ENCODE measurements around the gene LTB. TPM values are rescaled to one million over a fixed set of nuclear protein-coding genes. Genes with fewer than 3 reads are reported as not detected.

The LTB gene
- total RNA-seq, 6 experiments from 2014 or later: 0.38 TPM; not detected in 5

DNA sequence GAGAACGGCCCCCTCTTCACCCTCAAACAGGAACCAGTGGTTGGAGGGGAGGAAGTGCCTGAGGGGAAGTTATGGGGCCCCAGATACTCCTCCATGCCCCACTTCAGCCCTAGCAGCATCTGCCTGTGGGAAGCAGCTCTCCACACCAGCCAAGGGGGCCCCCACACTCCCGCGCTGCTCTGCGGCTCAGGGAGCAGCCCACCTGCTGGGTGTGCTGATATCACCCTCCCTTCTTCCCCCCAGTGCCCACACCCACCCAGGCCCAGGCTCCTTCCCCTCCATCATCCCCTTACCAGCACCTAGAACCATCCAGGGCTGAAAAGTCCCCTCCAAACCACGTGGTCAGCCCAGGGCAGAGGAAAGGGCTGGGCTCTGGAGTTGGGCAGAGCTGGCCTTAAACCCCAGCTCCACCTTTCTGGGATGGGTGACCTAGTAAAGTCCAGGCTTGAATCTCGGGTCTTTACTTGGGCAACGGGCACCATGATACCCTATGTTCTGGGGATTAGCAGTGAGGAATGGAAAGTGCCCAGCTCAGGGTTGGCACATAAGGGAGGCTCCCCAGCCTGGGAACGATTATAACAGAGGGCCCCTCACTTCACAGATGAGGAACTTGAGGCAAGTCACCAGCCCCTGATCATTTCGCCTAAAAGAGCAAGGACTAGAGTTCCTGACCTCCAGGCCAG, 4.5 kb upstream of the LTB start:
- peaks cover 18% of the 10 kb centered on the region for H3K4me1 Mint-ChIP-seq (ENCODE audit: low read depth)
- DNase-seq: no peak
- no peaks in the 10 kb centered on the region for H3K9me3 Mint-ChIP-seq
- TF ChIP-seq, protein P1, sequence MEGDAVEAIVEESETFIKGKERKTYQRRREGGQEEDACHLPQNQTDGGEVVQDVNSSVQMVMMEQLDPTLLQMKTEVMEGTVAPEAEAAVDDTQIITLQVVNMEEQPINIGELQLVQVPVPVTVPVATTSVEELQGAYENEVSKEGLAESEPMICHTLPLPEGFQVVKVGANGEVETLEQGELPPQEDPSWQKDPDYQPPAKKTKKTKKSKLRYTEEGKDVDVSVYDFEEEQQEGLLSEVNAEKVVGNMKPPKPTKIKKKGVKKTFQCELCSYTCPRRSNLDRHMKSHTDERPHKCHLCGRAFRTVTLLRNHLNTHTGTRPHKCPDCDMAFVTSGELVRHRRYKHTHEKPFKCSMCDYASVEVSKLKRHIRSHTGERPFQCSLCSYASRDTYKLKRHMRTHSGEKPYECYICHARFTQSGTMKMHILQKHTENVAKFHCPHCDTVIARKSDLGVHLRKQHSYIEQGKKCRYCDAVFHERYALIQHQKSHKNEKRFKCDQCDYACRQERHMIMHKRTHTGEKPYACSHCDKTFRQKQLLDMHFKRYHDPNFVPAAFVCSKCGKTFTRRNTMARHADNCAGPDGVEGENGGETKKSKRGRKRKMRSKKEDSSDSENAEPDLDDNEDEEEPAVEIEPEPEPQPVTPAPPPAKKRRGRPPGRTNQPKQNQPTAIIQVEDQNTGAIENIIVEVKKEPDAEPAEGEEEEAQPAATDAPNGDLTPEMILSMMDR (IDR thresholded peaks at IDR 0.05): no peak
- no peak overlapping the region for H3K27ac Mint-ChIP-seq
- H3K27me3 Mint-ChIP-seq (ENCODE audit: insufficient read depth): no peaks in the 10 kb centered on the region
- H3K4me3 Mint-ChIP-seq: no peak overlapping the region
- no peaks in the 10 kb centered on the region for H3K36me3 Mint-ChIP-seq (ENCODE audit: low read depth)

GRCh38 chr6:31586008-31586407, 3.8 kb upstream of the LTB start, which contains the start of gene LST1:
TSS of gene LST1 (plus strand) at chr6:31586277. CDS start at chr6:31587300, 1,023 bp downstream.
- H3K36me3 Mint-ChIP-seq (ENCODE audit: low read depth): no peaks in the 10 kb centered on the region
- no peak within 1 kb of the TSS for H3K27ac Mint-ChIP-seq
- peaks cover 25% of the 10 kb centered on the region for H3K4me1 Mint-ChIP-seq (ENCODE audit: low read depth)
- no peak for DNase-seq
- no peak within 1 kb of the TSS for H3K4me3 Mint-ChIP-seq
- TF ChIP-seq, protein P1 (IDR thresholded peaks at IDR 0.05): no peak
- no peaks in the 10 kb centered on the region for H3K9me3 Mint-ChIP-seq
- H3K27me3 Mint-ChIP-seq (ENCODE audit: insufficient read depth): no peaks in the 10 kb centered on the region

DNA sequence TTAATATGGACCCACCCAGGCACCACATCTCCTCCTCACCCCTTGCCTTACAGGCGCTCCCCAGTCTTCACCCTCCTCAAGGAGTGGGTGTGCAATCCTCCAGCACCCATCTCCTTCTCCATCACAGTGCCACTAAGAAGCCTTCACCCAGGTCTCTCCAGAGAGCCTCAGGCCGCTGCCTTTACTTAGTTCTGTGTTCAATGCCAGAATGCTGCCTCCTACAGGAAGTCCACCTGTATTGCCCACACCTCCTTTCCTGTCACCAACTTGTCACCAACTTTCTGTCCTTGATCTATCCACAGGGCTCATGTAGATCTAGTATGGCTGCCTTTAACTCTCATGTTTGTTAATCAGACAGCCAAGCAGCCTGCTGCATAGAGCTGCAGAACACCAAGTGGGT, 3.3 kb upstream of the LTB start:
- no peak overlapping the region for H3K4me3 Mint-ChIP-seq
- H3K27me3 Mint-ChIP-seq (ENCODE audit: insufficient read depth): no peaks in the 10 kb centered on the region
- H3K27ac Mint-ChIP-seq: no peak overlapping the region
- TF ChIP-seq, protein P1 (IDR thresholded peaks at IDR 0.05): peak; percentile 75
- peak; percentile 25 for DNase-seq
- H3K4me1 Mint-ChIP-seq (ENCODE audit: low read depth): peaks cover 25% of the 10 kb centered on the region
- H3K36me3 Mint-ChIP-seq (ENCODE audit: low read depth): no peaks in the 10 kb centered on the region
- H3K9me3 Mint-ChIP-seq: no peaks in the 10 kb centered on the region

DNA sequence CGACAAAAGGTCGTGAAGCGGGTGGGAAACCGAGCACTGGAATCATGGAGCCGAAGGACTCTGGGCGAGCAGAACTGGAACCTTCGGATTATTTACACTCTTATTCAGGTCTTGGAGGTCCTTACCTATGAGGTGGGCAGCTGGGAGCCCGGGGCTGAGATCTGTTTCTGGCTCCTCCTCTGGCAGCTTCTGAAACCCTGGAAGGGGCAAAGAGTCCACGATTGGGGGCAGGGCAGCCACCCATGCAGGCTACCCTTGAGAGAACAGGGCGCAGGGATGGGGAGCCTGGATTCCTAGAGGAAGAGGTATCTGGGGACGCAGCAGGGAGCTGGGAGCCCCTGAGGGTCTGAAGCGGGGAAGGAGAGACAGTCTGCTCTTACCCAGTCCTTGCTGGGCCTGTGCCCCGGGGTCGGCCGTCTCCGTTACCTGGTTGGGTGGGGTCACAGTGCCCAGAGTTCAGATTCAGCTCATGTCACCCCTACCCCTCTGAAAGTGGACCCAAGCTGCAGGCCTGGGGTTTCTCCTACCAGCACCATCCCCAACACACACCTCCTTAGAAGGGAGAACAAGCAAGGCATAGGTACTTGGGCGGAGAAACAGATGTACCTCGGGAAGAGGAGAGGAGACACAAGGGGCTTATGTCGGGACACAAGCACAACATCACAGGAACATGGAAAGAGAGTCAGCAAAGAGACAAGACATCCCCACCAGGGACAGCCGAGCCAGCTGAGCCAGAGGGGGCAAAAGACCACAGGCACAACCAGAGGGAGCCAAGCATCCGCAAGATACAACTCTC, 592 bp downstream of the LTB start:
- Mint-ChIP-seq H3K4me1 (ENCODE audit: low read depth) (peaks cover 18% of the 10 kb centered on the region), H3K36me3 (ENCODE audit: low read depth) (no peaks in the 10 kb centered on the region), H3K27me3 (ENCODE audit: insufficient read depth) (no peaks in the 10 kb centered on the region; the same call in 1 of the 2 replicates), H3K9me3 (no peaks in the 10 kb centered on the region), H3K4me3 (peak overlapping the region; percentile 98), H3K27ac (peak overlapping the region; percentile 80)
- DNase-seq: no peak
- TF ChIP-seq, protein P1 (IDR thresholded peaks at IDR 0.05): no peak

- Mint-ChIP-seq H3K27ac (peak overlapping the region; percentile 80), H3K4me3 (peak overlapping the region; percentile 98), H3K36me3 (ENCODE audit: low read depth) (no peaks in the 10 kb centered on the region), H3K9me3 (no peaks in the 10 kb centered on the region), H3K27me3 (ENCODE audit: insufficient read depth) (peaks cover 3% of the 10 kb centered on the region; the same call in 1 of the 2 replicates), H3K4me1 (ENCODE audit: low read depth) (peaks cover 22% of the 10 kb centered on the region)
- TF ChIP-seq, protein P1 (IDR thresholded peaks at IDR 0.05): peak; percentile 99
- peak; percentile 60 for DNase-seq
Observed at GRCh38 chr6:31580807-31581433, 1.3 kb downstream of the LTB start.
